Fibroblast of the aortic adventitia (primary cell): ENCODE data around the gene UBE2Z. TPM values are rescaled to one million over a fixed set of nuclear protein-coding genes. Genes with fewer than 3 reads are reported as not detected.
"Not testable (repeated sequence)": the region's sequence is repeated elsewhere in the genome, so short reads cannot be mapped to it uniquely, and the experiment has no call there.

Source experiments
- DNase-seq: peaks from one replicate; pipeline ENCODE4 v3.0.0-alpha.2; 2010; ENCODE audit warnings: low read depth
- H3K4me3 ChIP-seq: 2 replicates; pipeline ENCODE4 v1.5.1; 2011; ENCODE audit warnings: low read depth, mild to moderate bottlenecking, control low read depth, low read length, moderate library complexity
- total RNA-seq: library from RNA; depleted of rRNA; stranded (reverse); fragments of >200 nt; gene quantifications from 2 replicates; pipeline ENCODE4 v1.2.3, GENCODE V29; 2012; ENCODE audit warnings: low replicate concordance
- TF ChIP-seq, protein P1 (sequence below): IDR thresholded peaks from 2 replicates; pipeline ENCODE4 v1.5.1; 2011; ENCODE audit warnings: mild to moderate bottlenecking, low read length, control low read depth, inconsistent platforms; ENCODE audit not compliant: insufficient read depth

UBE2Z gene
- total RNA-seq, 1 donor, result 103 TPM

DNA sequence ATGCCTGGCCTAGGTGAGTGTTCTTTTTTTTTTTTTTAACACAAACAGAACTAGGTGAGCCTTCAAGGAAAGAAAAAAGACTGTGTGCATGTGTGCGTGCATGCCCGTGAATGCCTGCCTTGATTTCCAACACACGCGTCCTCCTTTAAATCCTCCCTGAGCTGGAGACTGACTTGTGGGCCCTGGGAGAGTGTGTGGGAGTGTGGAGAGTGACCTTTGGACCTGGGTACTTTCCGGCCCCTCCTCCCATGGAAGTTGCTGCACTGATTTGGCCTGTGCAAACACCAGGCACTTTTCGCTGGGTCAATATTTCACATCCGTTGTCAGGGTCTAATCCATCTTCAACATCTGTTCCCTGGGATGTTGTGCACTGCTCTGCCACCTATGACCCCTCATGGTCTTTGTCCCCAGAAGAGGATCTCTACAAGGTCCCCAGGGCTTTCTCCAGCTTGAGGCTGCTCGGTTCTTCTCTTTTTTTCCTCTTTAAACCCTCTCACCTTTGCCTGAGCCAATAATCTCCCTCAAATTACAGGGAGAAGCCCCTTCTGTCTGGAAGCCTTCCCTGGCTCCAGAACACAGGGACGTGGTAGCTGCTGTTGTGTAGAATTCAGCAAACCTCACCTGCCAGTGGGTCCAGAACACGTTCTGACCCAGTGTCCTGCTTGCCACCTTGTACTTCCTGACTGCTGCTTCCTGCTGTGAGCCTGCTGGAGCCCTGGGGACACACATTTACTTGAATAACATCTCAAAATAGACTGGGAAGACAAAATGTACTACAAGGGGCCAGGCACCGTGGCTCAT lies 36.5 kb upstream of the UBE2Z start:
- TF ChIP-seq, protein P1, sequence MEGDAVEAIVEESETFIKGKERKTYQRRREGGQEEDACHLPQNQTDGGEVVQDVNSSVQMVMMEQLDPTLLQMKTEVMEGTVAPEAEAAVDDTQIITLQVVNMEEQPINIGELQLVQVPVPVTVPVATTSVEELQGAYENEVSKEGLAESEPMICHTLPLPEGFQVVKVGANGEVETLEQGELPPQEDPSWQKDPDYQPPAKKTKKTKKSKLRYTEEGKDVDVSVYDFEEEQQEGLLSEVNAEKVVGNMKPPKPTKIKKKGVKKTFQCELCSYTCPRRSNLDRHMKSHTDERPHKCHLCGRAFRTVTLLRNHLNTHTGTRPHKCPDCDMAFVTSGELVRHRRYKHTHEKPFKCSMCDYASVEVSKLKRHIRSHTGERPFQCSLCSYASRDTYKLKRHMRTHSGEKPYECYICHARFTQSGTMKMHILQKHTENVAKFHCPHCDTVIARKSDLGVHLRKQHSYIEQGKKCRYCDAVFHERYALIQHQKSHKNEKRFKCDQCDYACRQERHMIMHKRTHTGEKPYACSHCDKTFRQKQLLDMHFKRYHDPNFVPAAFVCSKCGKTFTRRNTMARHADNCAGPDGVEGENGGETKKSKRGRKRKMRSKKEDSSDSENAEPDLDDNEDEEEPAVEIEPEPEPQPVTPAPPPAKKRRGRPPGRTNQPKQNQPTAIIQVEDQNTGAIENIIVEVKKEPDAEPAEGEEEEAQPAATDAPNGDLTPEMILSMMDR, result no peak
- no peak for DNase-seq
- no peak overlapping the region for H3K4me3 ChIP-seq

DNA sequence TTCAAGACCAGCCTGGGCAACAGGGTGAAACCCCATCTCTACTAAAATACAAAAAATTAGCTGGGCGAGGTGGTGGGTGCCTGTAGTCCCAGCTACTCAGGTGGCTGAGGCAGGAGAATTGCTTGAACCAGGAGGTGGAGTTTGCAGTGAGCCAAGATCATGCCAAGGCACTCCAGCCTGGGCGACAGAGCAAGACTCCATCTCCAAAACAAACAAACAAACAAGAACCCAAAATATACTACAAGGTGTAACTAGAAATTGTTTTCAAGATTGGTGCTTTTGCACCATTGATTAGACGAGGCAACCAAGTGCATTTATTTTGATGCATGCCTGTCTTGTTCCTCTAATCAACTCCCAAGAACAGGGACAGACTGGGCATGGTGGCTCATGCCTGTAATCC lies 35.8 kb upstream of the UBE2Z start:
- not testable (repeated sequence) for H3K4me3 ChIP-seq, DNase-seq

DNA sequence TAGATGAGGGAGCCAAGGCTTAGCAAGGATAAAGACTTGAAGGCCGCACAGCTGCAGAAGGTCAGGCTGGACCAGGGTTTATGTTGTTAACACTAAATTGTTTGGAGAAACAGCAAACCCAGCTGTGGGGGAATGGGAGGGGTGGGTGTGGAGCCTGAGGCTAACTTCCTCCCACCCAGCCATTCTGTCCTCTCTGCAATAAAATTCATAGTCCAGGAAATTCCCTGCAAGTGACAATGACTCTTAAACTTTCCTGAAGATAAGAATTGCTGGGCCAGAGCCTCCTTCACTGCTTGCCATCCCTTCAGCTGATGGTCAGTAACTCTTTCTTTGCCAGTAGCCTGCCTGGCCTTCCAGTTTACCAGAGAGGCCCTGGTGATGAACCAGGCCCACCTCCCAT lies 35.0 kb upstream of the UBE2Z start:
- no peak for DNase-seq
- H3K4me3 ChIP-seq, result no peak overlapping the region
- TF ChIP-seq, protein P1, result no peak

DNA sequence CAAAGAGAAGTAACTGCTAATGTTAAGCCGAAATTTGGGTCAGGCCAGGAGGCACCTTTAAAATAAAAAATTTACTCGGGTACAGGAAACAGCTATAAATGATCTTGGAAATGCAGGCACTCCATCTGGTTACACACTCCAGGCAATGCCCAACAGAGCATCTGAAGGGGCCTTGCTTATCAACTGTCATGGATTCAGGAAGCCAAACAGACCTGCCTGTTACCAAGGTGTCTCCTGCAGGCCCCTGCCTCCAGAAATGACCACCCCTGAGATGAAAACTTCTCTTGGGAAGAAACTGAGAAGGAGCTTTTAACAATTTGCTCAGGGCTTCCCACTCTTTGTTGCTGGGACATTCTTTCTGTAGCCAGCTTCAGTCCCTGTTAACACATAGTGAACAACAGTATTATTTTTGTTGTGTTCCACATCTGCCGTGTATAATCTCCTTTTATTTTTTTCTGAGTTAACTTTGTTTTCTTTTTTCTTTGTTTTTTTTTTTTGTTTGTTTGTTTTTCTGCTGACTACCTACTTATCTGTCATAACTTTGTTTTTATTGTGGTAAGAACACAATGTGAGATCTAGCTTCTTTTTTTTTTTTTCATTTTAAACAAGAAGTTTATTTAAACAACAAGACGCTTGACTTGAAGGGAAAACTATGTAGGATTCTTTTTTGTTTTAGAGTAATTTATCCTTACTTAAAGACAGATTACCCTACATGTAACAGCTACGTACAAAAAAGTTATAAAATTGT lies 34.3 kb upstream of the UBE2Z start:
- no peak overlapping the region for H3K4me3 ChIP-seq
- no peak for DNase-seq
- TF ChIP-seq, protein P1, result no peak

DNA sequence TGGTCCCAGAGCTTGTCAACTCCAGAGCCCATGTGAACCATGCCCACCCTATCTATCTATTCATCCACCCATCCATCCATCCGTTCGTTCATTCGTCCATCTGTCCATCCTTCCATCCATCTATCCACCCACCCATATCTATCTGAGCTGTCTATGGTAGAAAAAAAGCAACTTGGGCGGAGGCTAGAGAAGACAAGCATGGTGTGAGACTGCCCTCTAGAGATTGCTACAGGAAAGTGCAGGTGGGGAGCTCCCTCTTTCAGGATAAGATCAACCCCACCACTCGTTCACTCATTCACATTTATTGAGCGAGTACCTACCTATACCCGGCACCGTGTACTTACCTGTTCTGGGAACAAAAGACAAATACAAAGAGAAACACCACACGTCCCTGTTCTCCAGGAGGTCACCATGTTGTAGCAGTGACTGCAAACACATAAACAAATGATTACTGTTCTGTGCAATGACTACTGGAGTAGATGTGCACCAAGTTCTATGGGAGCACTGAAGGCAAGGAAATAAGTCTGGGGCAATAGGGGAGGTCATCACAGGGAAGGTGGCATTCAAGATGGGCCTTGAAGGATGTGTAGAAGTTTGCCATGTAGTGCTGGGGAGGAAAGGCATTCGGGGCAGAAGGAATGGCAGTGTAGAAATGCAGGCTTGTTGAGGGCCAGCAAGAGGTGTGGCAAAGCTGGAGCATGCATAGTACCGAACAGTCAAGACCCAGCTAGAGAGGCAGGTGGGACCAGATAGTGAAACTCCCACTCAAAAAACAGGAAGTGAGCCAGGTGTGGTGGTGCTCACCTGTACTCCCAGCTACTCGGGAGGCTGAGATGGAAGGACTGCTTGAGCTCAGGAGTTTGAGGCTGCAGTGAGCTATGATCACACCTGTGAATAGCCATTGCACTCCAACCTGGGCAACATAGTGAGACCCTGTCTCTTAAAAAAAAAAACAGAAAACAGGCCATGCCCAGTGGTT lies 29.0 kb upstream of the UBE2Z start:
- TF ChIP-seq, protein P1, result peak; percentile 94
- no peak overlapping the region for H3K4me3 ChIP-seq
- peak; percentile 77 for DNase-seq

DNA sequence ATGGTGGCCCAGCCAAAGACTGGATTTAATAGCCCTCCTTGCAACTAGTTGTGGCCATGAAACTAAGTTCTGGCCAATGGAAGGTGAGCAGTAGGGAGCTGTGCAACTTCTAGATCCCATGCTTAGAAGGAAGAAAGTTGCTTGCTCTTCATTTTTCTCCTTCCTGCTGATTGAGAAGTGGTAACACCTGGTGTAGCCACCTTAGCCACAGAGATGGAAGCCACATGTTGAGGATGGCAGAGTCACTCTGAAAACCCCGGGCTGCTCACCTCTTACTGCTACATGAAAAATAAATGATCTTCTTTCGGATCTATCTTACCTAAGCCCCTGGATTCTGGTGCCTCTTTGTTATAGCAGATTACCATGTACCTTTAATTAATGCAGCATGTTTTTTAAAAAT lies 25.9 kb upstream of the UBE2Z start:
- TF ChIP-seq, protein P1, result no peak
- H3K4me3 ChIP-seq, result no peak overlapping the region

DNA sequence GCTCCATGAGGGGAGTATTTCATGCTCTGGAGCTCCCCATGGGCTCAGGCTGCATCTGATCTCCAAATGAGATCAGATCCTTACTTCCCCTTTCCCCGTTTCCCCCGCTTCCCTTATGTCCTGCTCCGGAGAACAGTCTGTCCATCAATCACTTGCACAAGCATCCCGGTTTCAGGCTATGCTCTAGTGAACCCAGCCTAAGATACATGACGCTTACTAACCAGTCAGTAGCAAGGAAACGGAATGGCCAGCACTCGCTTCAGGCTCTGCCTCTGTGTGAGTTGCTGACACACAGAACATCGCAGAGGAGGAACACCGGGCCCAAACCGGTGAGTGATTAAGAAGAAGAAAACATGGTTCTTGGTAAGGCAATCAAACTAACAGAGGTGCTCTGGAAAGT lies 25.0 kb upstream of the UBE2Z start:
- TF ChIP-seq, protein P1, result no peak
- H3K4me3 ChIP-seq, result no peak overlapping the region
- DNase-seq, result no peak

More for the DNA sequence above, 25.9 kb upstream of the UBE2Z start:
- no peak for DNase-seq
